Activated B cell treated with CpG ODN at 0.5 μM for 24 hours (primary cell): ENCODE measurements around the gene RSPRY1. TPM values are rescaled to one million over a fixed set of nuclear protein-coding genes. Genes with fewer than 3 reads are reported as not detected.
A peak's percentile ranks its signal among the peaks of the same experiment; 100 is the strongest.

Source experiments
- ATAC-seq: fragments of 200-7000 bp; cut with Tn5 transposase; one replicate; pipeline ENCODE4 v1.10.0; 2021; ENCODE audit warnings: low read depth, mild to moderate bottlenecking, moderate library complexity
- CTCF ChIA-PET: fragments of 350-600 bp; sonication (Branson Sonifier 250); formaldehyde crosslinking; loops from one replicate; lab custom pipeline; 2021; ENCODE audit warnings: antibody characterized with exemption; lab: Charles Lee
- POLR2A ChIA-PET: fragments of 350-600 bp; sonication (Branson Sonifier 250); formaldehyde crosslinking; loops from one replicate; lab custom pipeline; 2021; ENCODE audit warnings: antibody characterized with exemption; lab: Charles Lee
- DNase-seq: peaks from one replicate; pipeline ENCODE4 v3.0.0; 2022
- H3K27ac Mint-ChIP-seq: one replicate; pipeline ENCODE4 v1.8.0; 2020; ENCODE audit warnings: mixed read lengths
- H3K27me3 Mint-ChIP-seq: one replicate; pipeline ENCODE4 v1.8.0; 2021; ENCODE audit warnings: mixed read lengths
- H3K36me3 Mint-ChIP-seq: one replicate; pipeline ENCODE4 v1.8.0; 2021; ENCODE audit warnings: low read depth, mixed read lengths
- H3K4me1 Mint-ChIP-seq: one replicate; pipeline ENCODE4 v1.8.0; 2021; ENCODE audit warnings: mixed read lengths
- H3K4me3 Mint-ChIP-seq: one replicate; pipeline ENCODE4 v1.8.0; 2020; ENCODE audit warnings: mild to moderate bottlenecking, mixed read lengths
- H3K9me3 Mint-ChIP-seq: one replicate; pipeline ENCODE4 v1.8.0; 2020; ENCODE audit warnings: mixed read lengths
- CTCF ChIP-seq: fragments of 200-600 bp; IDR thresholded peaks from one replicate; pipeline ENCODE4 v1.8.0; 2022; ENCODE audit warnings: antibody characterized with exemption, mild to moderate bottlenecking
- intact Hi-C: fragments of 100-400 bp; cut with micrococcal nuclease; formaldehyde crosslinking; loops from one replicate; pipeline ENCODE4 v1.15.1; 2024
- total RNA-seq: library from RNA; stranded (reverse); gene quantifications from 2 replicates; pipeline ENCODE4 v1.2.3, GENCODE V29; 2022

The RSPRY1 gene
- total RNA-seq, 1 donor from 2014 or later = 39.9 TPM

GRCh38 chr16:57277586-57277985 is 91.5 kb downstream of the RSPRY1 start:
- intact Hi-C loops = no loop called here
- no peak overlapping the region for H3K4me3 Mint-ChIP-seq

GRCh38 chr16:57278494-57278893 is 92.4 kb downstream of the RSPRY1 start:
- no peak for TF ChIP-seq CTCF
- H3K9me3 Mint-ChIP-seq = no peaks in the 10 kb centered on the region
- CTCF ChIA-PET = no interaction called here

More at GRCh38 chr16:57277586-57277985, 91.5 kb downstream of the RSPRY1 start:
- Mint-ChIP-seq H3K27ac (no peak overlapping the region), H3K4me1 (peaks cover 4% of the 10 kb centered on the region), H3K9me3 (no peaks in the 10 kb centered on the region), H3K27me3 (peaks cover 7% of the 10 kb centered on the region), H3K36me3 (no peaks in the 10 kb centered on the region)
- no peak for TF ChIP-seq CTCF
- ChIA-PET CTCF (no interaction called here), POLR2A (interaction anchor here (0.7 kb wide), 1 partner anchor 65 kb away, joined by 4 read pairs; no protein-coding TSS in a partner anchor)
- ATAC-seq = peak; percentile 37
- no peak for DNase-seq

GRCh38 chr16:57279780-57280638 is 93.9 kb downstream of the RSPRY1 start:
- no peaks in the 10 kb centered on the region for H3K9me3 Mint-ChIP-seq
- H3K36me3 Mint-ChIP-seq = no peaks in the 10 kb centered on the region
- H3K27ac Mint-ChIP-seq = no peak overlapping the region
- no peak for TF ChIP-seq CTCF
- H3K4me1 Mint-ChIP-seq = peaks cover 10% of the 10 kb centered on the region
- peaks cover 21% of the 10 kb centered on the region for H3K27me3 Mint-ChIP-seq
- ChIA-PET CTCF (no interaction called here), POLR2A (interaction anchor here (0.7 kb wide), 1 partner anchor 512 kb away, joined by 3 read pairs; no protein-coding TSS in a partner anchor)
- intact Hi-C loops = no loop called here
- no peak for DNase-seq
- ATAC-seq = no peak
- H3K4me3 Mint-ChIP-seq = no peak overlapping the region

More at GRCh38 chr16:57278494-57278893, 92.4 kb downstream of the RSPRY1 start:
- no peak overlapping the region for H3K4me3 Mint-ChIP-seq
- intact Hi-C loops = no loop called here
- no peaks in the 10 kb centered on the region for H3K36me3 Mint-ChIP-seq
- H3K27ac Mint-ChIP-seq = no peak overlapping the region
- POLR2A ChIA-PET = no interaction called here
- peaks cover 4% of the 10 kb centered on the region for H3K4me1 Mint-ChIP-seq
- H3K27me3 Mint-ChIP-seq = peaks cover 14% of the 10 kb centered on the region
- ATAC-seq = no peak
- DNase-seq = no peak

- no peak overlapping the region for H3K27ac Mint-ChIP-seq
- H3K4me3 Mint-ChIP-seq = no peak overlapping the region
- CTCF ChIA-PET = no interaction called here
Observed at GRCh38 chr16:57281791-57282190, 95.7 kb downstream of the RSPRY1 start.

More at GRCh38 chr16:57281791-57282190, 95.7 kb downstream of the RSPRY1 start:
- no peak for ATAC-seq
- Mint-ChIP-seq H3K9me3 (no peaks in the 10 kb centered on the region), H3K4me1 (peaks cover 10% of the 10 kb centered on the region), H3K27me3 (peaks cover 24% of the 10 kb centered on the region), H3K36me3 (no peaks in the 10 kb centered on the region)
- DNase-seq = no peak
- POLR2A ChIA-PET = no interaction called here
- intact Hi-C loops = no loop called here
- no peak for TF ChIP-seq CTCF
